HCT116 (cell line): ENCODE data around the gene ABHD10. TPM values are rescaled to one million over a fixed set of nuclear protein-coding genes. Genes with fewer than 3 reads are reported as not detected.

Experiments used
- ATAC-seq: fragments of 200-7000 bp; cut with Tn5 transposase; 2 replicates; pipeline ENCODE4 v1.9.1; 2020; ENCODE audit warnings: mild to moderate bottlenecking, moderate library complexity
- BruUV-seq: library from RNA; stranded (reverse); fragments of 400-500 nt; replicated peaks from 2 replicates; lab custom pipeline; 2021; lab: Mats Ljungman, UMichigan
- CTCF ChIA-PET: fragments of 300-600 bp; sonication (Branson Sonifier 250); formaldehyde crosslinking; loops from one replicate; lab custom pipeline; 2021; ENCODE audit warnings: antibody characterized with exemption; lab: Charles Lee
- POLR2A ChIA-PET: fragments of 300-600, 350-600 bp; sonication (Branson Sonifier 250); formaldehyde crosslinking; loops from one replicate; lab custom pipeline; 2021; ENCODE audit warnings: antibody characterized with exemption; lab: Charles Lee
- RAD21 ChIA-PET, 2 experiments: fragments of 300-600 bp; sonication (Branson Sonifier 250); formaldehyde crosslinking; loops; one replicate each; lab custom pipeline; 2023; ENCODE audit warnings: low total read pairs in 2 of 2; ENCODE audit not compliant: uncharacterized antibody in 2 of 2, unreplicated experiment in 2 of 2, low non-redundant PET in 1 of 2; lab: Charles Lee
- DNase-seq: peaks from one replicate; pipeline ENCODE4 v3.0.0-alpha.2; 2010; ENCODE audit warnings: low read depth, low spot score
- H2AFZ ChIP-seq: fragments of 200-600 bp; shearing (Covaris generic), sonication (generic); 2 replicates; pipeline ENCODE4 v1.6.1; 2017; ENCODE audit warnings: low read depth, mixed run types, mixed read lengths, antibody characterized with exemption, low read length; ENCODE audit not compliant: poor library complexity, severe bottlenecking
- H3K27ac ChIP-seq: 2 replicates; pipeline ENCODE4 v1.5.1; 2012; ENCODE audit warnings: low read depth, low read length
- H3K27me3 ChIP-seq: fragments of 200-600 bp; sonication (generic); 2 replicates; pipeline ENCODE4 v1.6.1; 2016; ENCODE audit warnings: mixed run types, low read length, mixed read lengths; ENCODE audit not compliant: insufficient read depth
- H3K36me3 ChIP-seq, 2 experiments: fragments of 200-500 bp in 1 of 2; fragments of 200-600 bp in 1 of 2; sonication (Bioruptor generic) in 1 of 2; sonication (generic) in 1 of 2; 2 replicates each; pipeline versions ENCODE4 v1.5.1 to v1.6.1; 2014 to 2016; ENCODE audit warnings: low read length in 2 of 2, inconsistent platforms in 1 of 2, mixed read lengths in 1 of 2, mixed run types in 1 of 2; ENCODE audit not compliant: insufficient read depth in 2 of 2, control insufficient read depth in 1 of 2
- H3K4me1 ChIP-seq, 2 experiments: fragments of 200-600 bp in 1 of 2; sonication (generic) in 1 of 2; 2 replicates each; pipeline versions ENCODE4 v1.5.1 to v1.6.1; 2012 to 2017; ENCODE audit warnings: low read length in 2 of 2, inconsistent platforms in 1 of 2, mild to moderate bottlenecking in 1 of 2, mixed read lengths in 1 of 2, mixed run types in 1 of 2, moderate library complexity in 1 of 2; ENCODE audit not compliant: insufficient read depth in 2 of 2, control insufficient read depth in 1 of 2
- H3K4me2 ChIP-seq: fragments of 200-600 bp; sonication (generic); 2 replicates; pipeline ENCODE4 v1.6.1; 2017; ENCODE audit warnings: mixed run types, low read length, mixed read lengths
- H3K4me3 ChIP-seq, 2 experiments: fragments of 200-600 bp in 1 of 2; sonication (generic) in 1 of 2; replicated peaks in 1 of 2; 2 replicates each; pipeline ENCODE4 v1.5.1; 2011 to 2016; ENCODE audit warnings: low read length in 2 of 2, control low read depth in 1 of 2, low read depth in 1 of 2, mild to moderate bottlenecking in 1 of 2, mixed read lengths in 1 of 2, mixed run types in 1 of 2
- H3K79me2 ChIP-seq: fragments of 200-600 bp; sonication (generic); 2 replicates; pipeline ENCODE4 v1.6.1; 2017; ENCODE audit warnings: mild to moderate bottlenecking, mixed run types, low read length, moderate library complexity, mixed read lengths; ENCODE audit not compliant: insufficient read depth
- H3K9ac ChIP-seq: fragments of 200-600 bp; sonication (generic); 2 replicates; pipeline ENCODE4 v1.6.1; 2016; ENCODE audit warnings: low read length, mixed read lengths
- H3K9me2 ChIP-seq: fragments of 200-600 bp; sonication (generic), shearing (Covaris generic); 2 replicates; pipeline ENCODE4 v1.6.1; 2017; ENCODE audit warnings: mixed run types, mild to moderate bottlenecking, moderate library complexity; ENCODE audit not compliant: insufficient read depth
- H3K9me3 ChIP-seq, 2 experiments: fragments of 200-500 bp in 1 of 2; fragments of 200-600 bp in 1 of 2; sonication (Bioruptor generic) in 1 of 2; sonication (generic) in 1 of 2; 2 replicates each; pipeline ENCODE4 v1.6.1; 2014 to 2017; ENCODE audit warnings: low read length in 2 of 2, mixed read lengths in 2 of 2, inconsistent platforms in 1 of 2, low read depth in 1 of 2, mild to moderate bottlenecking in 1 of 2, mixed run types in 1 of 2, moderate library complexity in 1 of 2; ENCODE audit not compliant: control insufficient read depth in 1 of 2, insufficient read depth in 1 of 2
- H4K20me1 ChIP-seq: fragments of 200-600 bp; sonication (generic), shearing (Covaris generic); 2 replicates; pipeline ENCODE4 v1.6.1; 2017; ENCODE audit warnings: mixed run types, mild to moderate bottlenecking, moderate library complexity; ENCODE audit not compliant: insufficient read depth
- EGR1 ChIP-seq: IDR thresholded peaks from 2 replicates; pipeline ENCODE4 v1.6.1; 2012; ENCODE audit warnings: low read depth
- ELF1 ChIP-seq: IDR thresholded peaks from 2 replicates; pipeline ENCODE4 v1.6.1; 2012; ENCODE audit warnings: low read depth, borderline replicate concordance
- EZH2 ChIP-seq: fragments of 200-600 bp; sonication (generic); IDR thresholded peaks from 2 replicates; pipeline ENCODE4 v1.6.1; 2017; ENCODE audit warnings: antibody characterized with exemption, mixed run types
- EZH2phosphoT487 ChIP-seq: fragments of 200-600 bp; IDR thresholded peaks from 2 replicates; pipeline ENCODE4 v1.6.1; 2018; ENCODE audit warnings: antibody characterized with exemption, borderline replicate concordance
- FOSL1 ChIP-seq: IDR thresholded peaks from 2 replicates; pipeline ENCODE4 v1.6.1; 2012; ENCODE audit warnings: low read depth
- JUND ChIP-seq: IDR thresholded peaks from 2 replicates; pipeline ENCODE4 v1.6.1; 2012
- POLR2A ChIP-seq: IDR thresholded peaks from 2 replicates; pipeline ENCODE4 v1.7.0; 2011; ENCODE audit warnings: borderline replicate concordance; ENCODE audit not compliant: insufficient read depth, insufficient read length; ENCODE audit errors: extremely low read depth
- POLR2AphosphoS5 ChIP-seq: IDR thresholded peaks from 2 replicates; pipeline ENCODE4 v1.6.1; 2011; ENCODE audit warnings: mild to moderate bottlenecking, low read depth, low read length, moderate library complexity
- SIN3A ChIP-seq: IDR thresholded peaks from 2 replicates; pipeline ENCODE4 v1.6.1; 2012; ENCODE audit warnings: low read depth
- SRF ChIP-seq: IDR thresholded peaks from 2 replicates; pipeline ENCODE4 v1.6.1; 2012; ENCODE audit warnings: low read depth
- TCF7L2 ChIP-seq: IDR thresholded peaks from 2 replicates; pipeline ENCODE4 v1.7.0; 2011; ENCODE audit warnings: borderline replicate concordance, inconsistent platforms; ENCODE audit not compliant: insufficient read depth, insufficient read length; ENCODE audit errors: extremely low read depth
- YY1 ChIP-seq: IDR thresholded peaks from 2 replicates; pipeline ENCODE4 v1.6.1; 2011; ENCODE audit warnings: low read length, low read depth, moderate library complexity, mild to moderate bottlenecking; ENCODE audit not compliant: insufficient replicate concordance; ENCODE audit errors: extremely low read depth
- ZFX ChIP-seq: fragments of 450-650 bp; IDR thresholded peaks from 2 replicates; pipeline ENCODE4 v1.6.1; 2017
- ZNF274 ChIP-seq: fragments of 200-500 bp; sonication (Bioruptor generic); IDR thresholded peaks from 2 replicates; pipeline ENCODE4 v1.6.1; 2014; ENCODE audit warnings: mild to moderate bottlenecking, low read depth, low read length, inconsistent platforms
- intact Hi-C: fragments of 100-400 bp; cut with micrococcal nuclease; formaldehyde crosslinking; loops from 2 replicates; pipeline ENCODE4 v1.10.0; 2022
- total RNA-seq: library from RNA; stranded (reverse); gene quantifications from one replicate; pipeline ENCODE4 v1.2.1, GENCODE V29; 2021; ENCODE audit not compliant: unreplicated experiment
- TF ChIP-seq, protein P1 (sequence below): IDR thresholded peaks from 2 replicates; pipeline ENCODE4 v1.6.1; 2012
- TF ChIP-seq, protein P2 (sequence below): IDR thresholded peaks from 2 replicates; pipeline ENCODE4 v1.6.1; 2012; ENCODE audit warnings: low read depth

ABHD10 gene
- total RNA-seq, 1 experiment from 2014 or later: 295 TPM

DNA sequence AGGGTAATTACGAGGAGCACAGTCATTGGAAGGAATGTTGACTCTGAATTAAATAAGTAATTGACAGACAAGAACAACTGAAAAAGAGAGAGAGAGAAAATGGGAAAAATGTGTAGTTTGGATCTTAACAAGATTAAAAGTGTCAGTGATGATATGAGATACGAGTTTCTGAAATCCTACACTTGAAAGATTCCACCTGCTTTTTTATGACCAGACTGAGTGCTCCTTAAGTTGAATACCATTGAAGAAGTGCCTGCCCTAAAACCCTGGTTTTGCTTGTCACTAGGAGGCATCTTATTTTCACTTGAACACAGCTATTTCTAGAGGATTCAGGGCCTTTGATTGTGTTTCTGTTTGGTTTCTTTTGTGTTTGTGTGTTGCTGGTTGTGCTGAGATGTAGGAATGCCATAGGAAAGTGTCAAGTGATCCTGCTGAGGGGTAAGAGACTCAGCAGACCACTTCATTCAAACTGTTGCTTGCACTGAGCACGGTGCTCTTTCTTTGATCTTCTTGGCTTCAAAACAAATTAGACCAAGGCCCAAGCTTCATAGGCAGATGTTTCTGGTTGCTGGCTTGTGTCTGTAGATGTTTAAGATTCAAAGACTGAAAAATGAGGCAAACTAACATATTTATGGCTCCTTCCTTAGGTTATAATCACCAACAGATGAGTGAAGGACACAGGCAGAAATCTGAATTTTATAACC, 17.2 kb upstream of the ABHD10 start:
- Histone ChIP-seq H3K4me3 (no peak overlapping the region), H3K9me2 (no peaks in the 10 kb centered on the region), H3K9me3 (no peaks in the 10 kb centered on the region), H3K9ac (no peak overlapping the region), H3K4me2 (no peak overlapping the region), H3K27ac (peak overlapping the region; percentile 85), H4K20me1 (no peaks in the 10 kb centered on the region), H2AFZ (no peak overlapping the region), H3K27me3 (no peaks in the 10 kb centered on the region), H3K79me2 (peaks cover 3% of the 10 kb centered on the region; the same call in 1 of the 2 replicates), H3K4me1 (peaks cover 51 to 69% of the 10 kb centered on the region in 2 experiments), H3K36me3 (peaks cover 6 to 21% of the 10 kb centered on the region in 2 experiments; a peak in 2 of 4 replicates)
- BruUV-seq: no TSS peak
- CTCF ChIA-PET: interaction anchor here (1.0 to 1.9 kb wide), 5 partner anchors 8 to 67 kb away, joined by 3 to 6 read pairs (median 3); no protein-coding TSS in a partner anchor
- ATAC-seq: 0 out of 2 replicates have a peak, but pooled peaks have one; percentile 20
- intact Hi-C loops: no loop called here
- TF ChIP-seq FOSL1: 0 out of 2 replicates have a peak, but pooled peaks have one; percentile 15
- peak; percentile 88 for TF ChIP-seq TCF7L2
- TF ChIP-seq EZH2phosphoT487: no peak
- TF ChIP-seq SIN3A: peak; percentile 39; the same call in 1 of the 2 replicates
- TF ChIP-seq JUND: no peak
- TF ChIP-seq SRF: no peak
- no peak for DNase-seq
- RAD21 ChIA-PET: no interaction called here
- POLR2A ChIA-PET: interaction anchor here (1.5 to 2.9 kb wide), 4 partner anchors 17 to 59 kb away, joined by 4 to 17 read pairs (median 8); partner anchors contain the start of gene ABHD10

DNA sequence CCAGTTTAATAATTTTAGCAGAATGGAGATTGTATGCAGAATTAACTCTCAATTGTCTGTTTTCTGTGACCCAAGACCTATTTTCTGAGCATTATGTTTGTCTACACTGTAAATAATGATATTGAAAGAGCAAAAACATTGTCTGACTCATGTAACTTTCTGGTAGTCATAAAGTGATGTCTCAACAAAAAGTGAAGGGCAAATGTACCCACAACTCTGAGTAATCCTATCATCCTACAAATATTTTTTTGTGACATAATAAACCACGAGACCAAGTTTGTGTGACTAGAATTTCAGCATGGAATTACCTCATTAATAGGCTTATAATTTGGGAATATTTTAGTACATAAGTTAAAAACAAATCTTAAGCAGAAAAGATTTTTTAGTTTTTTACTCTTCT, 15.4 kb upstream of the ABHD10 start:
- Histone ChIP-seq H3K4me3 (no peak overlapping the region), H3K79me2 (peaks cover 3% of the 10 kb centered on the region; the same call in 1 of the 2 replicates), H4K20me1 (no peaks in the 10 kb centered on the region), H3K9me2 (no peaks in the 10 kb centered on the region), H3K4me1 (peaks cover 54 to 69% of the 10 kb centered on the region in 2 experiments), H3K9me3 (no peaks in the 10 kb centered on the region), H3K27ac (peak overlapping the region; percentile 85), H3K4me2 (peak overlapping the region; percentile 37), H3K9ac (peak overlapping the region; percentile 31), H3K27me3 (no peaks in the 10 kb centered on the region), H2AFZ (no peak overlapping the region), H3K36me3 (peaks cover 6 to 27% of the 10 kb centered on the region in 2 experiments; a peak in 2 of 4 replicates)
- ChIA-PET CTCF (interaction anchor here (1.3 to 2.6 kb wide), 3 partner anchors 15 to 80 kb away, joined by 4 to 7 read pairs (median 6); partner anchors contain the start of gene ABHD10), RAD21 (no interaction called here), POLR2A (interaction anchor here (1.7 kb wide), 1 partner anchor 15 kb away, joined by 17 read pairs; the partner anchor contains the start of gene ABHD10)
- DNase-seq (peak; percentile 62), ATAC-seq (peak; percentile 37)
- intact Hi-C loops: no loop called here
- BruUV-seq: no TSS peak
- TF ChIP-seq ZNF274 (no peak), SRF (peak; percentile 58), EGR1 (peak; percentile 2; the same call in 1 of the 2 replicates), YY1 (no peak), POLR2AphosphoS5 (no peak), ZFX (no peak), EZH2 (no peak), ELF1 (no peak), SIN3A (peak; percentile 67; the same call in 1 of the 2 replicates), FOSL1 (peak; percentile 92), POLR2A (no peak), JUND (peak; percentile 88)
- TF ChIP-seq, protein P1, sequence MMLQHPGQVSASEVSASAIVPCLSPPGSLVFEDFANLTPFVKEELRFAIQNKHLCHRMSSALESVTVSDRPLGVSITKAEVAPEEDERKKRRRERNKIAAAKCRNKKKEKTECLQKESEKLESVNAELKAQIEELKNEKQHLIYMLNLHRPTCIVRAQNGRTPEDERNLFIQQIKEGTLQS: peak; percentile 42; the same call in 1 of the 2 replicates
- TF ChIP-seq, protein P2, sequence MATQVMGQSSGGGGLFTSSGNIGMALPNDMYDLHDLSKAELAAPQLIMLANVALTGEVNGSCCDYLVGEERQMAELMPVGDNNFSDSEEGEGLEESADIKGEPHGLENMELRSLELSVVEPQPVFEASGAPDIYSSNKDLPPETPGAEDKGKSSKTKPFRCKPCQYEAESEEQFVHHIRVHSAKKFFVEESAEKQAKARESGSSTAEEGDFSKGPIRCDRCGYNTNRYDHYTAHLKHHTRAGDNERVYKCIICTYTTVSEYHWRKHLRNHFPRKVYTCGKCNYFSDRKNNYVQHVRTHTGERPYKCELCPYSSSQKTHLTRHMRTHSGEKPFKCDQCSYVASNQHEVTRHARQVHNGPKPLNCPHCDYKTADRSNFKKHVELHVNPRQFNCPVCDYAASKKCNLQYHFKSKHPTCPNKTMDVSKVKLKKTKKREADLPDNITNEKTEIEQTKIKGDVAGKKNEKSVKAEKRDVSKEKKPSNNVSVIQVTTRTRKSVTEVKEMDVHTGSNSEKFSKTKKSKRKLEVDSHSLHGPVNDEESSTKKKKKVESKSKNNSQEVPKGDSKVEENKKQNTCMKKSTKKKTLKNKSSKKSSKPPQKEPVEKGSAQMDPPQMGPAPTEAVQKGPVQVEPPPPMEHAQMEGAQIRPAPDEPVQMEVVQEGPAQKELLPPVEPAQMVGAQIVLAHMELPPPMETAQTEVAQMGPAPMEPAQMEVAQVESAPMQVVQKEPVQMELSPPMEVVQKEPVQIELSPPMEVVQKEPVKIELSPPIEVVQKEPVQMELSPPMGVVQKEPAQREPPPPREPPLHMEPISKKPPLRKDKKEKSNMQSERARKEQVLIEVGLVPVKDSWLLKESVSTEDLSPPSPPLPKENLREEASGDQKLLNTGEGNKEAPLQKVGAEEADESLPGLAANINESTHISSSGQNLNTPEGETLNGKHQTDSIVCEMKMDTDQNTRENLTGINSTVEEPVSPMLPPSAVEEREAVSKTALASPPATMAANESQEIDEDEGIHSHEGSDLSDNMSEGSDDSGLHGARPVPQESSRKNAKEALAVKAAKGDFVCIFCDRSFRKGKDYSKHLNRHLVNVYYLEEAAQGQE: no peak
